Stimulated activated naive CD4-positive, alpha-beta T cell (primary cell): Measurements from ENCODE around the gene NHLRC4.
A peak's percentile ranks its signal among the peaks of the same experiment; 100 is the strongest.

Source experiments
- DNase-seq, 6 experiments: peaks; one replicate each; lab custom pipeline; 2025; lab: John Stamatoyannopoulos, UW

The NHLRC4 gene

GRCh38 chr16:530111-530817, 36.5 kb upstream of the NHLRC4 start:
- DNase-seq = no peak

DNA sequence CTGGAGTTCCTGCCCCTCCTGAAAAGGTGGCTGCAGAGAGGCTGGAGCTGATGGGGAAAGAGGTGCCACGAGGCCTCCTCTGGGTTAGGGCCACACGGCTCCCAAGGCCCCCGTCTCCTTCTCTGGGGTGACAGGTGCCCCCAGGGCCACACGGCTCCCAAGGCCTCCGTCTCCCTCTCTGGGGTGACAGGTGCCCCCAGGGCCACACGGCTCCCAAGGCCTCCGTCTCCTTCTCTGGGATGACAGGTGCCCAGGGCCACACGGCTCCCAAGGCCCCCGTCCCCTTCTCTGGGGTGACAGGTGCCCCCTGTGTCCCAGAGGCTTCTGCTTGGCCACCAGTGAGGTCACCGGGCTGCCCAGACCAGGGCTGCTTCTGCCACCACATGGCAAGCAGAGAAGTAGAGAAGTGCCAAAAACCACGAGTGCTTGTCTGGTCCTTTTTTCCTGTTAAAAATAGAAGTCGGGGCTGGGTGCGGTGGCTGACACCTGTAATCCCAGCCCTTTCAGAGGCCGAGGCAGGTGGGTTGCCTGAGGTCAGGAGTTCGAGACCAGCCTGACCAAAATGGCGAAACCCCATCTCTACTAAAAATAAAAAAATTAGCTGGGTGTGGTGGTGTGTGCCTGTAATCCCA, 35.2 kb upstream of the NHLRC4 start:
- no peak for DNase-seq

GRCh38 chr16:533391-534123, 33.2 kb upstream of the NHLRC4 start:
- no peak for DNase-seq

DNA sequence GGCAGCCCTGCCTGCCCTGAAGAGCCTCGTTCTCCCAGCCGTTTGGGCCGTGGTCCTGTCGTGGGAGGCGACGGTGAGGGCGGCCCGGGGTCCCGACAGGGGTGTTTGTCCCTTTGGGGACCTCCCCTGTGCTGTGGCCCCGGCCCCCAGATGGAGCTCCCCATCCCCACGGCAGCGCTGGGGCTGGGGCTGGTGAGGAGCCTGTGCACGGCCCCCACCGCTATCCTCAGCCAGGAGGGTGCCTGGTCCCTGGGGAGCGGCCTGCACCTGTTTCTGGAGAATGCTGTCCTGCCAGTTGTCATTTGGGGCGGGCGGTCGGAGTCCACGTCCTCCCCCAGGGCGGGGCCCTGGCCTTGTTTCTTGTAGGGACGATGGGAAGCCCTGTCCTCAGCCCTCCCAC, 32.7 kb upstream of the NHLRC4 start:
- no peak for DNase-seq

GRCh38 chr16:534856-535445, 31.9 kb upstream of the NHLRC4 start:
- no peak for DNase-seq

GRCh38 chr16:535446-536405, 31.1 kb upstream of the NHLRC4 start:
- no peak for DNase-seq

- DNase-seq = no peak
Observed at GRCh38 chr16:536746-537145, 30.1 kb upstream of the NHLRC4 start.

GRCh38 chr16:537415-538335, 29.1 kb upstream of the NHLRC4 start:
- no peak for DNase-seq

DNA sequence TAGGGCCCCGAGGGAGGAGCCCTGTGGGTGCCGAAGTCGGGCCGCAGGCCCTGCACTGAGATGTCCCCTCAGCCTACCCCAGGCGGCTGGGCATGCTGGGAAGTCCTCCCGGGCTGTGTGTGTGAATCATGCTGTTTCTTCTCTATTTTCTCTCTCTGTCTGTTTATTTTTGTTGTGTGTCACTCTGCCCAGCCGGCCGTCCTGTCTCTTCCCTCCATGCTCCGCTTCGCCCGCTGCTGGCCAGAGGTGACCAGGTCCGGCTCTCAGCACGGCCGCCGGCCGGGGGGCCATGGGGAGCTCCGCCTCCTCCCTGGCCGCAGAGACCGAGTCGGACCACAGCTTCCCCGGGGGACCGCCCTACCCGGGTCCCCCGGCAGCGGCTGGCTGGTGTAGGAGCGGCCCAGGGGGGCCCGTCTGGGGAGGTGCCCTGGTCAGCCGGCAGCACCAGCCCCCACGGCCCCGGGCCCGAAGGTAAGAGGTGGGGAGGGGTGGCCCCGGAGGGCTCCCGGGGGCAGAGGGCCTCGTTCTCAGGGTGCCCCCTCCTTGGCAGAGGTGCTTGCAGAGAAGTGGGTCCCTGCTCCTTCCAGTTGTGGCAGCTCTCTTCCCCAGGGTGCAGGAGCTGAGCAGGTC, 26.8 kb upstream of the NHLRC4 start:
- DNase-seq = no peak

DNA sequence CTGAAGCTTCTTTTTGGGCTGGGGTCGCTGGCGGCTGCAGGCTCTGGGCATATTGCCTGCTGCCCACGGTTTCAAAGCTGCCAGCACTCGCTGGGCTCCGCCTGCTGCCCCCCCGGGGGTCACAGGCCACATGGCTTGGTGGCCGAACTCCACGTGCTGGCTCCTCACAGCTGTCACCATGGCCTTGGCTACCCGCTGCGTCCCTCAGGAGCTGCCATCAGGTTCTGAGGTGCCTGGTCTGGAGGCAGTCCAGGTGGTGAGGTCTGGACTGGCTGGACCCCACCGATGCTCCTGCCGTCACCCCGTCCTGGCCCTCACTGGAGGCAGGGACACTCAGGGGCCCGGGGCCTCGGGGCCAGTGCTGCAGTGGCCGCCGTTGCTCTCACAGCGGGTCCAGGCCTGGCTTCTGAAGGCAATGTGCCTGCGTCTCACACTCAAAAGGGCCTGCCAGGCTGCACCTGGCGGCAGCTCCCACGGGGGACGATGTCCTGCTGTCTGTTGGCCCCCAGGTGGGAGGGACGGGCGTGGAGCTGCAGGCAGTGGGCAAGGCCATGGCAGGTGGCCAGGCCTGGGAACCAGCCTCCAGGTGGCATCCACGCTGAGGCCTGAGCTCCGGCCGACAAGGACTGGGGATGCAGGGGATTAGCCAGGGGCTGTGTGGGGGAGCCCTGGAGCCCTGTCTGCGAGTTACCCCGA, 26.0 kb upstream of the NHLRC4 start:
- no peak for DNase-seq

DNA sequence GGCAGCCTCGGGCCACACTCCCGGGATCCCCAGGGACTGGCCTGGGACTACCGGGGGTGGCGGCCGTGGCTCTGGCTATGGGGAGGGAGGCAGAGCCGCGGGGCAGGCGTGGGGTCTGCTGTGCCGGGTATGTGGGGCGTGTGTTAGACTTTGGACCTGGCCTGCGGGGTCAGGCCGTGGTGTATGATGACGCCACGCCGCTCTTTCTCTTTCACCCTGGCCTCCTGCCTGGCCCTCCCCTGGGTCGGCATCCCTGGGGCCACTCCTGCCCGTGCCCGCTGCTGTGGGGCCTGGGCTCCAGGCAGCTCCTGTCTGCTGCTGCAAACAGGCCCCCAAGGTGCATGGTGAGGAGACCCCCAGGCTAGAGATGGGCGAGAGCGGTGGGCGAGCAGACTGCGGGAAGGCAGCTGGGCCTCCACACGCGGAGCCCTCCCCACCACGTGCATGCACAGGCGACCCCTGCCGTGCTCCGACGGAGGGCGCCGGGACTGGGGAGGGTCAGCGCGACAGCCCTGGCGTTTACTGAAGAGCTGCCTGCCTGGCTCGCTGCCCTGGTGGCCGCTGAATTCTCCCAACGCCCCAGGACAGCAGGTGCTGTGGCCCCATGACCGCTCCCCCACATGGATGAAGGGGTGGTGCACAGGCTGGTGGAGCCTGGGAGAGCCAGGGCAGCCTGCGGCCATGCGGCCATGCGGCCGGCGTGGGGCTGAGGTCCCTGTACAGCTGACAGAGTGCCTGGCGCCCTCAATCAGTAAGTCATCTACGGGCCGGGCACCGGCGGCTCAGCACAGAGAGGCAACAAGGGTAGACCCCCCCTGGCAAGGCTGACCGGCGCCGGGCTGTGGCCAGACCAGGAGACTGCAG, 23.3 kb upstream of the NHLRC4 start:
- DNase-seq = no peak

DNA sequence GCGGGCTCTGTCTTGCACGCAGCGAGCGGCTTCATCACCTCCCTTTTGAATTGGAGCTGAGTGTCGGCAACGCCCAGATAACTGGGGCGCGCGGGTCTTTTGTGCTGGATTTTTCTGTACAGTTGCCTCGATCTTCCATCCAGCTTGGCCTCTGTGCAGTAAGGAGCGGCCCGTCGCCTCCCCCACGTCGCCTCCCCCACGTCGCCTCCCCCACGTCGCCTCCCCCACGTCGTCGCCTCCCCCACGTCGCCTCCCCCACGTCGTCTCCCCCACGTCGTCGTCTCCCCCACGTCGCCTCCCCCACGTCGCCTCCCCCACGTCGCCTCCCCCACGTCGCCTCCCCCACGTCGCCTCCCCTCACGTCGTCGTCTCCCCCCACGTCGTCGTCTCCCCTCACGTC, 22.3 kb upstream of the NHLRC4 start:
- DNase-seq = no peak

DNA sequence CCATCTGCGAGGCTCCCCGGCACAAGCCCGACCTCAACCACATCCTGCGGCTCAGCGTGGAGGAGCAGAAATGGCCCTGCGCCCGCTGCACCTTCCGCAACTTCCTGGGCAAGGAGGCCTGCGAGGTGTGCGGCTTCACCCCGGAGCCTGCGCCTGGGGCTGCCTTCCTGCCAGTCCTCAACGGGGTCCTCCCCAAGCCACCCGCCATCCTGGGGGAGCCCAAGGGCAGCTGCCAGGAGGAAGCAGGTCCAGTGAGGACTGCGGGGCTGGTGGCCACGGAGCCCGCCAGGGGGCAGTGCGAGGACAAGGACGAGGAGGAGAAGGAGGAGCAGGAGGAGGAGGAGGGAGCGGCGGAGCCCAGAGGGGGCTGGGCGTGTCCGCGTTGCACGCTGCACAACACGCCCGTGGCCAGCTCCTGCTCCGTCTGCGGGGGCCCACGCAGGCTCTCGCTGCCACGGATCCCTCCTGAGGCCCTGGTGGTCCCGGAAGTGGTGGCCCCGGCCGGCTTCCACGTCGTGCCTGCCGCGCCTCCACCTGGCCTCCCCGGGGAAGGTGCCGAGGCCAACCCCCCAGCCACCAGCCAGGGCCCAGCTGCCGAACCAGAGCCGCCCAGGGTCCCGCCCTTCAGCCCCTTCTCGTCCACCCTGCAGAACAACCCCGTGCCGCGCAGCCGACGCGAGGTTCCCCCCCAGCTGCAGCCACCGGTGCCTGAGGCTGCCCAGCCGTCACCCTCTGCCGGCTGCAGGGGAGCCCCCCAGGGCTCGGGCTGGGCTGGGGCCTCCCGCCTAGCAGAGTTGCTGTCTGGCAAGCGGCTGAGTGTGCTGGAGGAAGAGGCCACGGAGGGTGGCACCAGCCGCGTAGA, 19.7 kb upstream of the NHLRC4 start:
- DNase-seq = peak; percentile 17 to 61 (median 37)

DNA sequence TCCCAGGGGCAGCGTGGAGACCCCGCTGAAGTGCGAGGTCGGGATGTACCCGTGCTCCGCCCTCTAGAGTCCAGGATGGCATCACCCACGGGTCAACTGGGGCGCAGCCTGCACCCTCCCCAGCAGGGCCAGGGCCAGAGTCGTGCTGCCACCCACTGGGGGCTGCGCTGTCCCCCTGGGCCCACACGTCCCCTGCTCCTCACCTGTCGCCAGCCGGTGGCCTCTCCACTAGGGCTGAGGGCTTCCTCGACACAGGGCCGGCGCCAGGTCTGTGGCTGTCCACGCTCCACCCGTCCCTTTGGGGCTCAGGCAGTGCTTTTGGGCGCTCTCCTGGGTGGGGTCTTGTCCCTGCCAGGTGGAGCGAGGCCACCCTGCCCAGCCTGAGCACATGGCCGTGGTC, 18.2 kb upstream of the NHLRC4 start:
- no peak for DNase-seq

DNA sequence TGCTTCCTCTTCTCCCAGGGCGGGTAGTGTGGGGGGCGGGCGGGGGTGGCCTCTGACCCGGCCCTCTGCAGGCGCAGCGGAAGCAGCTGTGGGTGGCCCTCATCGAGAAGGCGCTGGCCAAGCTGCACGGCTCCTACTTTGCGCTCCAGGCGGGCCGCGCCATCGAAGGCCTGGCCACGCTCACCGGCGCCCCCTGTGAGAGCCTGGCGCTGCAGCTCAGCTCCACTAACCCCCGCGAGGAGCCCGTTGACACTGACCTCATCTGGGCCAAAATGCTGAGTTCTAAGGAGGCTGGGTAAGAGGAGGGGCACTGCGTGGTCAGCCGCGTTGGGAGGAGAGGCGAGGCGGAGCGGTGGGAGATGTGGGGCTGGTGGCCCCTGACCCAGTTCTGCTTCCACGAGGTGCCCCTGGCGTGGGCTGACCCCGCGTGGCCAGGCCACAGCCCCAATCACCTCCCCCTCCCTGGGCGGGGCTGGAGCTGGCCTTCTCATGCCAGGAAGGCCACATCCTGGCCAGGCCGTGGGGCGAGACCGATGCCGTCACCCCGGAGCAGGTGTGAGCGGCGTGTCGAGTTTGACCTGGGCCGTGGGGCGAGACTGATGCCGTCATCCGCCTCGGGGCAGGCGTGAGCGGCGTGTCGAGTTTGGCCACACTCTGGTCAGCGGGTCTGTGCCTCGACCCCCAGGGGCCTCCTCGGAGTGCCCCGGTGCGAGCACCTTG, 17.1 kb upstream of the NHLRC4 start:
- DNase-seq = no peak

DNA sequence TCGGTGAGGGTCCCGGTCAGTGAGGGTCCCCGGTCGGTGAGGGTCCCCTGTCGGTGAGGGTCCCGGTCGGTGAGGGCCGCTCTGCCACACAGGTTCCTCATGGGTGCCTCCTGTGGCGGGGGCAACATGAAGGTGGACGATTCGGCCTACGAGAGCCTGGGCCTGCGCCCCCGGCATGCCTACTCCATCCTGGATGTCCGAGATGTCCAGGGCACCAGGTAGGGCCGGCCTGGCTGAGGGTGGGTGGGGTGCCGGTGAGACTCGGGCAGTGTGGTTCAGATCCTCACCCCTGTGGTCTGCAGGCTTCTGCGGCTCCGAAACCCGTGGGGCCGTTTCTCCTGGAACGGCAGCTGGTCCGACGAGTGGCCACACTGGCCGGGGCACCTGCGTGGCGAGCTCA, 15.6 kb upstream of the NHLRC4 start:
- DNase-seq = no peak

GRCh38 chr16:552171-552570, 14.6 kb upstream of the NHLRC4 start:
- DNase-seq = no peak
